Upper lobe of left lung (tissue), 4 donors: ENCODE data around the gene ZNF853.

ENCODE experiments used
- EP300 ChIP-seq, 4 donors: sonication (generic); formaldehyde crosslinking; IDR thresholded peaks; one replicate each; pipeline ENCODE4 v1.5.1; 2017; ENCODE audit warnings: antibody characterized with exemption in 4 of 4, control low read depth in 2 of 4
- POLR2A ChIP-seq, 4 donors: fragments of 450-650 bp; IDR thresholded peaks; one replicate each; pipeline ENCODE4 v1.5.1; 2016 to 2017; ENCODE audit warnings: antibody characterized with exemption in 4 of 4, mild to moderate bottlenecking in 2 of 4
- POLR2AphosphoS5 ChIP-seq, 2 donors: sonication (generic); formaldehyde crosslinking; IDR thresholded peaks; one replicate each; pipeline ENCODE4 v1.5.1; 2017; ENCODE audit warnings: antibody characterized with exemption in 2 of 2
- TF ChIP-seq, protein P1 (sequence below), 6 experiments: fragments of 450-650 bp in 4 of 6; fragments of 200-600 bp in 2 of 6; sonication (generic) in 2 of 6; IDR thresholded peaks; one replicate each; pipeline ENCODE4 v1.5.1; 2016 to 2019; ENCODE audit warnings: antibody characterized with exemption in 6 of 6

DNA sequence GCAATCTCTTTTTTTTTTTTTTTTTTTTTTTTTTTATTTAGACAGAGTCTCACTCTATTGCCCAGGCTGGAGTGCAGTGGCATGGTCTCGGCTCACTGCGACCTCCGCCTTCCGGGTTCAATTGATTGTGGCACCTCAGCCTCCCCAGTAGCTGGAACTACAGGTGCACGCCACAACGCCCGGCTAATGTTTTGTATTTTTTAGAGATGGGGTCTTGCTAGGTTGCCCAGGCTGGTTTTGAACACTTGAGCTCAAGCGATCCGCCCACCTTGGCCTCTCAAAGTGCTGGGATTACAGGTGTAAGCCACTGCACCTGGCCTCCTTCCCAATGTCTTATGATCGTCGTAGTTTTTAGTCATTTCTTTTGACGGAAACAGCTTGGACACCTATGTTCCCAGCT is 6.6 kb upstream of the ZNF853 start:
- TF ChIP-seq, protein P1, sequence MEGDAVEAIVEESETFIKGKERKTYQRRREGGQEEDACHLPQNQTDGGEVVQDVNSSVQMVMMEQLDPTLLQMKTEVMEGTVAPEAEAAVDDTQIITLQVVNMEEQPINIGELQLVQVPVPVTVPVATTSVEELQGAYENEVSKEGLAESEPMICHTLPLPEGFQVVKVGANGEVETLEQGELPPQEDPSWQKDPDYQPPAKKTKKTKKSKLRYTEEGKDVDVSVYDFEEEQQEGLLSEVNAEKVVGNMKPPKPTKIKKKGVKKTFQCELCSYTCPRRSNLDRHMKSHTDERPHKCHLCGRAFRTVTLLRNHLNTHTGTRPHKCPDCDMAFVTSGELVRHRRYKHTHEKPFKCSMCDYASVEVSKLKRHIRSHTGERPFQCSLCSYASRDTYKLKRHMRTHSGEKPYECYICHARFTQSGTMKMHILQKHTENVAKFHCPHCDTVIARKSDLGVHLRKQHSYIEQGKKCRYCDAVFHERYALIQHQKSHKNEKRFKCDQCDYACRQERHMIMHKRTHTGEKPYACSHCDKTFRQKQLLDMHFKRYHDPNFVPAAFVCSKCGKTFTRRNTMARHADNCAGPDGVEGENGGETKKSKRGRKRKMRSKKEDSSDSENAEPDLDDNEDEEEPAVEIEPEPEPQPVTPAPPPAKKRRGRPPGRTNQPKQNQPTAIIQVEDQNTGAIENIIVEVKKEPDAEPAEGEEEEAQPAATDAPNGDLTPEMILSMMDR (IDR thresholded peaks at IDR 0.05): no peak
- TF ChIP-seq POLR2A (IDR thresholded peaks at IDR 0.05): no peak
- TF ChIP-seq POLR2AphosphoS5 (IDR thresholded peaks at IDR 0.05): no peak
- no peak for TF ChIP-seq EP300 (IDR thresholded peaks at IDR 0.05)
